Measurements from ENCODE around the gene RHOJ.

DNA sequence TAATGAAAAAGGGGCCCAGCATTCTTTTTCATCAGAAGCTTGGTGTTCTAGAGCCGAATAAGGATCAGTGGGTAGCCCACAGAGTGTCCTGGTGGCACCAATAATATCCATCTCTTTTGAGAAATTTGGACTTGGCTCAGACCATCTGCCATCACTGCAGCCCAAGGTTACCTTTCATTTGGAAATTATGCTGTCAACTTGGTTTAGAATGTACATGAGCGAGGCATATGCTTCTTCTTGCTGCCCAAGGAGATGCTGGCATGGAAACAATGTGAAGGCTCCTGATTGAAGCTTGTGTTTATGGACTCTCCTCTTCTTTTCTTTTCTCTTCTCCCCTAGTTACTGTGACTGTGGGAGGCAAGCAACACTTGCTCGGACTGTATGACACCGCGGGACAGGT, 64.5 kb downstream of the RHOJ start:
- TF ChIP-seq, protein P1, sequence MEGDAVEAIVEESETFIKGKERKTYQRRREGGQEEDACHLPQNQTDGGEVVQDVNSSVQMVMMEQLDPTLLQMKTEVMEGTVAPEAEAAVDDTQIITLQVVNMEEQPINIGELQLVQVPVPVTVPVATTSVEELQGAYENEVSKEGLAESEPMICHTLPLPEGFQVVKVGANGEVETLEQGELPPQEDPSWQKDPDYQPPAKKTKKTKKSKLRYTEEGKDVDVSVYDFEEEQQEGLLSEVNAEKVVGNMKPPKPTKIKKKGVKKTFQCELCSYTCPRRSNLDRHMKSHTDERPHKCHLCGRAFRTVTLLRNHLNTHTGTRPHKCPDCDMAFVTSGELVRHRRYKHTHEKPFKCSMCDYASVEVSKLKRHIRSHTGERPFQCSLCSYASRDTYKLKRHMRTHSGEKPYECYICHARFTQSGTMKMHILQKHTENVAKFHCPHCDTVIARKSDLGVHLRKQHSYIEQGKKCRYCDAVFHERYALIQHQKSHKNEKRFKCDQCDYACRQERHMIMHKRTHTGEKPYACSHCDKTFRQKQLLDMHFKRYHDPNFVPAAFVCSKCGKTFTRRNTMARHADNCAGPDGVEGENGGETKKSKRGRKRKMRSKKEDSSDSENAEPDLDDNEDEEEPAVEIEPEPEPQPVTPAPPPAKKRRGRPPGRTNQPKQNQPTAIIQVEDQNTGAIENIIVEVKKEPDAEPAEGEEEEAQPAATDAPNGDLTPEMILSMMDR (CRISPR knock-in tag; IDR thresholded peaks at IDR 0.05) = no peak
- TF ChIP-seq SAP130 (CRISPR knock-in tag; IDR thresholded peaks at IDR 0.05; ENCODE audit: low read depth) (no peak), TCF12 (IDR thresholded peaks at IDR 0.05) (no peak), TCF12 (CRISPR knock-in tag; IDR thresholded peaks at IDR 0.05) (no peak), SATB2 (CRISPR knock-in tag; IDR thresholded peaks at IDR 0.05) (no peak), TCF7L2 (IDR thresholded peaks at IDR 0.05; ENCODE audit: low read depth, low read length) (no peak), ZNF652 (CRISPR knock-in tag; IDR thresholded peaks at IDR 0.05; ENCODE audit: borderline replicate concordance, low read depth) (no peak), GABPB1 (CRISPR knock-in tag; IDR thresholded peaks at IDR 0.05) (no peak), POLR2A (IDR thresholded peaks at IDR 0.05; ENCODE audit: insufficient read depth in 1 of 2, low read depth in 2 of 2, low read length in 2 of 2) (no peak), NFE2L2 (IDR thresholded peaks at IDR 0.05; ENCODE audit: low read length) (no peak), ZKSCAN1 (IDR thresholded peaks at IDR 0.05; ENCODE audit: low read length) (no peak), NBN (conservative IDR thresholded peaks at IDR 0.05) (no peak), SRF (IDR thresholded peaks at IDR 0.05; ENCODE audit: low read depth, low read length) (no peak), EZH2 (conservative IDR thresholded peaks at IDR 0.05; ENCODE audit: low read depth, low read length) (no peak)
- TF ChIP-seq, protein P2, sequence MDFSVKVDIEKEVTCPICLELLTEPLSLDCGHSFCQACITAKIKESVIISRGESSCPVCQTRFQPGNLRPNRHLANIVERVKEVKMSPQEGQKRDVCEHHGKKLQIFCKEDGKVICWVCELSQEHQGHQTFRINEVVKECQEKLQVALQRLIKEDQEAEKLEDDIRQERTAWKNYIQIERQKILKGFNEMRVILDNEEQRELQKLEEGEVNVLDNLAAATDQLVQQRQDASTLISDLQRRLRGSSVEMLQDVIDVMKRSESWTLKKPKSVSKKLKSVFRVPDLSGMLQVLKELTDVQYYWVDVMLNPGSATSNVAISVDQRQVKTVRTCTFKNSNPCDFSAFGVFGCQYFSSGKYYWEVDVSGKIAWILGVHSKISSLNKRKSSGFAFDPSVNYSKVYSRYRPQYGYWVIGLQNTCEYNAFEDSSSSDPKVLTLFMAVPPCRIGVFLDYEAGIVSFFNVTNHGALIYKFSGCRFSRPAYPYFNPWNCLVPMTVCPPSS (IDR thresholded peaks at IDR 0.05) = no peak
